ENCODE measurements around the gene ZBTB5.
"Not testable (repeated sequence)": the region's sequence is repeated elsewhere in the genome, so short reads cannot be mapped to it uniquely, and the experiment has no call there.

The ZBTB5 gene

GRCh38 chr9:37476930-37477329 lies 11.7 kb upstream of the ZBTB5 start:
- no peak for TF ChIP-seq CTCF (IDR thresholded peaks at IDR 0.05; ENCODE audit: insufficient read depth, low read length, poor library complexity, severe bottlenecking)
- no peak for TF ChIP-seq EZH2phosphoT487 (conservative IDR thresholded peaks at IDR 0.05; ENCODE audit: low read length)
- Histone ChIP-seq H3K9ac (ENCODE audit: low read length) (no peak overlapping the region), H2AFZ (ENCODE audit: low read depth, low read length, severe bottlenecking) (no peak overlapping the region), H3K4me2 (ENCODE audit: low read depth, low read length, poor library complexity, severe bottlenecking) (no peak overlapping the region), H3K9me3 (ENCODE audit: insufficient read depth, low read length) (peaks cover 11% of the 10 kb centered on the region; the same call in 1 of the 2 replicates), H3K4me3 (ENCODE audit: insufficient read depth, low read length, poor library complexity, severe bottlenecking) (no peak overlapping the region), H3F3A (ENCODE audit: insufficient read depth) (no peaks in the 10 kb centered on the region), H3K27me3 (ENCODE audit: low read length) (no peaks in the 10 kb centered on the region), H3K36me3 (ENCODE audit: low read length) (peaks cover 8% of the 10 kb centered on the region), H3K27ac (ENCODE audit: low read depth, low read length) (no peak overlapping the region), H3K79me2 (ENCODE audit: insufficient read depth, low read length) (no peaks in the 10 kb centered on the region), H4K20me1 (ENCODE audit: low read depth, low read length) (no peaks in the 10 kb centered on the region), H3K9me2 (replicated peaks; ENCODE audit: insufficient read depth, low read length) (no peaks in the 10 kb centered on the region)

GRCh38 chr9:37474438-37474837 lies 9.2 kb upstream of the ZBTB5 start:
- H3K9me3 ChIP-seq (ENCODE audit: insufficient read depth, low read length): peaks cover 11% of the 10 kb centered on the region; the same call in 1 of the 2 replicates
- no peak overlapping the region for H3K9ac ChIP-seq (ENCODE audit: low read length)
- 0 out of 2 replicates have a peak, but pooled peaks cover 6% of the 10 kb centered on the region for H3F3A ChIP-seq (ENCODE audit: insufficient read depth)
- no peak overlapping the region for H2AFZ ChIP-seq (ENCODE audit: low read depth, low read length, severe bottlenecking)
- no peak overlapping the region for H3K4me2 ChIP-seq (ENCODE audit: low read depth, low read length, poor library complexity, severe bottlenecking)
- no peak overlapping the region for H3K4me3 ChIP-seq (ENCODE audit: insufficient read depth, low read length, poor library complexity, severe bottlenecking)
- H3K27ac ChIP-seq (ENCODE audit: low read depth, low read length): no peak overlapping the region
- no peaks in the 10 kb centered on the region for H3K9me2 ChIP-seq (replicated peaks; ENCODE audit: insufficient read depth, low read length)
- no peaks in the 10 kb centered on the region for H4K20me1 ChIP-seq (ENCODE audit: low read depth, low read length)
- H3K36me3 ChIP-seq (ENCODE audit: low read length): peaks cover 8% of the 10 kb centered on the region
- no peaks in the 10 kb centered on the region for H3K79me2 ChIP-seq (ENCODE audit: insufficient read depth, low read length)
- no peak for TF ChIP-seq EZH2phosphoT487 (conservative IDR thresholded peaks at IDR 0.05; ENCODE audit: low read length)
- no peak for TF ChIP-seq CTCF (IDR thresholded peaks at IDR 0.05; ENCODE audit: insufficient read depth, low read length, poor library complexity, severe bottlenecking)
- H3K27me3 ChIP-seq (ENCODE audit: low read length): no peaks in the 10 kb centered on the region

- not testable (repeated sequence) for H3K4me3 ChIP-seq (ENCODE audit: insufficient read depth, low read length, poor library complexity, severe bottlenecking); H3K9me2 ChIP-seq (replicated peaks; ENCODE audit: insufficient read depth, low read length)
Observed at GRCh38 chr9:37473982-37474381, 8.7 kb upstream of the ZBTB5 start.

GRCh38 chr9:37471942-37472684 lies 6.9 kb upstream of the ZBTB5 start:
- Histone ChIP-seq H3K4me2 (ENCODE audit: low read depth, low read length, poor library complexity, severe bottlenecking) (peak overlapping the region; percentile 20), H3K4me3 (ENCODE audit: insufficient read depth, low read length, poor library complexity, severe bottlenecking) (no peak overlapping the region), H3K9ac (ENCODE audit: low read length) (no peak overlapping the region), H3K27me3 (ENCODE audit: low read length) (no peaks in the 10 kb centered on the region), H2AFZ (ENCODE audit: low read depth, low read length, severe bottlenecking) (no peak overlapping the region), H3K79me2 (ENCODE audit: insufficient read depth, low read length) (no peaks in the 10 kb centered on the region), H3K9me3 (ENCODE audit: insufficient read depth, low read length) (peaks cover 11% of the 10 kb centered on the region; the same call in 1 of the 2 replicates), H4K20me1 (ENCODE audit: low read depth, low read length) (no peaks in the 10 kb centered on the region), H3K9me2 (replicated peaks; ENCODE audit: insufficient read depth, low read length) (no peaks in the 10 kb centered on the region), H3K27ac (ENCODE audit: low read depth, low read length) (no peak overlapping the region), H3F3A (ENCODE audit: insufficient read depth) (0 out of 2 replicates have a peak, but pooled peaks cover 6% of the 10 kb centered on the region), H3K36me3 (ENCODE audit: low read length) (peaks cover 8% of the 10 kb centered on the region)
- TF ChIP-seq CTCF (IDR thresholded peaks at IDR 0.05; ENCODE audit: insufficient read depth, low read length, poor library complexity, severe bottlenecking) (no peak), EZH2phosphoT487 (conservative IDR thresholded peaks at IDR 0.05; ENCODE audit: low read length) (no peak)

More at GRCh38 chr9:37473982-37474381, 8.7 kb upstream of the ZBTB5 start:
- not testable (repeated sequence) for H3K79me2 ChIP-seq (ENCODE audit: insufficient read depth, low read length); H3K36me3 ChIP-seq (ENCODE audit: low read length); H3K27ac ChIP-seq (ENCODE audit: low read depth, low read length); H3K27me3 ChIP-seq (ENCODE audit: low read length); H3K4me2 ChIP-seq (ENCODE audit: low read depth, low read length, poor library complexity, severe bottlenecking); H3K9ac ChIP-seq (ENCODE audit: low read length); H3F3A ChIP-seq (ENCODE audit: insufficient read depth); H2AFZ ChIP-seq (ENCODE audit: low read depth, low read length, severe bottlenecking); H4K20me1 ChIP-seq (ENCODE audit: low read depth, low read length)
- H3K9me3 ChIP-seq (ENCODE audit: insufficient read depth, low read length): peaks cover 11% of the 10 kb centered on the region; the same call in 1 of the 2 replicates
